CD4-positive, alpha-beta T cell treated with Interleukin-4 for 4 hours (primary cell): ENCODE measurements around the gene KLHL42.

Experiments
- DNase-seq: peaks from one replicate; pipeline ENCODE4 v3.0.0-alpha.2; 2020

The KLHL42 gene

GRCh38 chr12:27780612-27781408 is 777 bp downstream of the KLHL42 start:
- DNase-seq, result peak; percentile 20

GRCh38 chr12:27781680-27782079 is 1.6 kb downstream of the KLHL42 start:
- no peak for DNase-seq

- no peak for DNase-seq
Observed at GRCh38 chr12:27782481-27782880, 2.4 kb downstream of the KLHL42 start.

GRCh38 chr12:27785882-27786570 is 6.0 kb downstream of the KLHL42 start:
- no peak for DNase-seq

- no peak for DNase-seq
Observed at GRCh38 chr12:27787559-27787958, 7.5 kb downstream of the KLHL42 start.

- no peak for DNase-seq
Observed at GRCh38 chr12:27790179-27790578, 10.1 kb downstream of the KLHL42 start.

- DNase-seq, result no peak
Observed at GRCh38 chr12:27794818-27795584, 15.0 kb downstream of the KLHL42 start.

- no peak for DNase-seq
Observed at GRCh38 chr12:27796128-27796527, 16.1 kb downstream of the KLHL42 start.

- DNase-seq, result no peak
Observed at GRCh38 chr12:27797301-27798025, 17.4 kb downstream of the KLHL42 start.

- DNase-seq, result no peak
Observed at GRCh38 chr12:27800819-27801218, 20.8 kb downstream of the KLHL42 start.

GRCh38 chr12:27801630-27802029 is 21.6 kb downstream of the KLHL42 start:
- DNase-seq, result no peak

- no peak for DNase-seq
Observed at GRCh38 chr12:27802511-27802910, 22.5 kb downstream of the KLHL42 start.

- DNase-seq, result no peak
Observed at GRCh38 chr12:27802936-27803335, 22.9 kb downstream of the KLHL42 start.

GRCh38 chr12:27805238-27805637 is 25.2 kb downstream of the KLHL42 start:
- no peak for DNase-seq

GRCh38 chr12:27806259-27806658 is 26.2 kb downstream of the KLHL42 start:
- no peak for DNase-seq

GRCh38 chr12:27807063-27807703 is 27.1 kb downstream of the KLHL42 start:
- DNase-seq, result peak; percentile 41

GRCh38 chr12:27808841-27809240 is 28.8 kb downstream of the KLHL42 start:
- DNase-seq, result no peak

GRCh38 chr12:27810756-27811155 is 30.7 kb downstream of the KLHL42 start:
- DNase-seq, result no peak

GRCh38 chr12:27812502-27812901 is 32.5 kb downstream of the KLHL42 start:
- DNase-seq, result no peak

- peak; percentile 24 for DNase-seq
Observed at GRCh38 chr12:27814411-27814810, 34.4 kb downstream of the KLHL42 start.

- no peak for DNase-seq
Observed at GRCh38 chr12:27814851-27815591, 35.0 kb downstream of the KLHL42 start.

- DNase-seq, result no peak
Observed at GRCh38 chr12:27817766-27818165, 37.7 kb downstream of the KLHL42 start.
